Activated CD4-positive, CD25-positive, alpha-beta regulatory T cell (primary cell): ENCODE data around the gene RYR1.
"Not testable (repeated sequence)": the region's sequence is repeated elsewhere in the genome, so short reads cannot be mapped to it uniquely, and the experiment has no call there.

Experiments
- DNase-seq, 4 experiments: peaks; one replicate each; lab custom pipeline; 2025; lab: John Stamatoyannopoulos, UW

Gene RYR1

GRCh38 chr19:38616265-38616664 is 182.8 kb downstream of the RYR1 start:
- no peak for DNase-seq

DNA sequence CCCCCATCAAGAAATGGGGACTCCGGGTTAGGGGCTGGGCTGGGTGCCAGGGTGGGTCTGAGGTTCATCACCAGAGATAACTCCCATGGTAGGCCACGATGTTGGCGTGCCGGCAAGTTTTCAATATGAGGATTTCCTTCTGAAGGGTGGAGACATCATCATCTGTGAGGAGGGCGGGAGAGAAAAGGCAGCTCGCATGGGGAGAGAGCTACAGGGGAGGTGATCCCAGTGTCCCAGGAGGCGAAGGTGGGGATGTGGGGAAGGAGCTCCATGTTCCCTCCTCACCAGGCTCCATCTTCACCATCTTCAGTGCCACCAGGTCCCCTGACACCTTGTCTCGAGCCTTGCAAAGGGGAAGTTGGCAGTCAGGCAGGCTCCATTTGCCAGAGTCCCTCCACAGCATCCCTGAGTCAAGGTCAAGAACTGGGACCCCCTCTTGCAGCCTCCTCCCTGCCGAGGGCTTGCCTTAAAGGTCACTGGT is 183.8 kb downstream of the RYR1 start:
- DNase-seq: no peak

DNA sequence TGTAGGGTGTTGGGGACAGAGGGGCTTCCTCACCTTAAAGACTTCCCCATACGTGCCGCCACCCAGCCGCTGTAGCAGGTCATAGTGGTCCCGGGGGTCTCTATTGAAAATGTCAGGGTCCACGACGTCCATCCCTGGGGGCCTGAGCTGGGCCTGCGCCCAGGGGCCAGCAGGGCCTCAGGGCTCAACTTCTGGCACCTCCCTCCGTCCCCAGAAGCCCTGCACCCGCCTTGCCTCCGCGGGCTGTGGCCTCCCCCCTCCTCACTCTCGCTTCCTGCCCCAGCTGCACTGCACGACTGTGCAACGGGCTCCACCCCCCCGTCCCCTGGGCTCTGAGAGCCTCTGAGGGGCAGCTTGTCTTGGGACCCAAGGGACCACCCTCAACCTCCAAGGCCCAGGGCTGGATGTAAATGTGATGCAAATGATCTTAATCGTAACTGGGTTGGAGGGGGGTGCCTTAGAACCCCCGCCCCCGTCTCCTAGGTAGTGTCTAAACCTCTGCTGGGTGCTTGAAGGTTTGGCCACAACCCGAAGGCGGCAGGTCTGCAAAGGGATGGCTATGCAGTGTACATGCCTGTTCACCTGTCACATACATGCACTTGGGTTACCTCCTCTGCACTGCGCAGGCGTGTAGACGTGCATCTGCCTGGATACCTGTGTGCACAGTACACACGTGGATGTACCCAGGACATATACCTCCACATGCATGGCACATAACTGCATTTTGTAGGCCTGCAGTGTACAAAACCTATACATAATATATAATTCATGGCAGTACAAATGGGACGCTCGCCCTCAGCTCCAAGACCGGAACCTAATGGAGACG is 184.5 kb downstream of the RYR1 start, which contains the start of gene MAP4K1:
Gene MAP4K1, minus strand, starts transcription at position 190 of the 826 bp plus-strand sequence. Its CDS starts 58 bp downstream, at position 132.
- DNase-seq: peak; percentile 33 to 62 (median 47)

DNA sequence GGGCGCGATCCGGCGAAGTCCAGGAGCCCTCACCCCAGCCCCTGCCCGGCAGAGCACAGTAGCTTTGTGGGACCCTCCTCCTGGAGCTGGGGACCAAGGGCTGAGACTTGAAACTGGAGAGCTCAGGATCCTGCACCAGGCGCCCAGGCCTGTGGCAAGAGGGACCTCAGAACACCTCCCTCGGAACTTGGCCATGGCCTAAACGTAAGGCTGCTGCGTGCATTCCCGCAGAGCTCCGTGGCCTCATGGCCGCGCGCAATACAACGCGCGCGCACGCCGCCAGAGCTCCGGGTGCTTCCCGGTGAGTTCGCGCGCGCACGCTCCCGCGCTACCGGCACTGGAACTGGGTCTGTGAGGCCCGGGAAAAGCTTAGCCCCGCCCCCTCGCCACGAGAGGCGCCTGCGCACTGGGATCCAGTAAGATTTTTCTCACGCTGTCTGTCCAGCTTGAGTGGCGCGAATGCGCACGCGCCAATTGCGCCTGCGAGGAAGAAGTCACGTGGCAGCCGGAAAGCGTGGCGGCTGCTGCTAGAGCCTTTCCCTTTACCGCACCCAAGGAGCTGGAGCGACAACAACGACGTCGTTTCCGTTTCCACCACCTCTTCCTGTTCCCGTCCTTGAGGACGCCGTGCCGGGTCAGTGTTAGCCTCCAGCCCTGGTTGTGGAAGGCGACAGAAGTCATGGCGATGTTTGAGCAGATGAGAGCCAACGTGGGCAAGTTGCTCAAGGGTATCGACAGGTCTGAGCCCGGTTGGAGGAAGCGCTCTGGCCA is 185.3 kb downstream of the RYR1 start, which contains the start of gene EIF3K:
Gene EIF3K, plus strand, starts transcription at position 599 of the 771 bp plus-strand sequence. Its CDS starts 81 bp downstream, at position 680.
- peak; percentile 90 to 96 (median 92) for DNase-seq

GRCh38 chr19:38619361-38620174 is 186.1 kb downstream of the RYR1 start:
- DNase-seq: no peak

- DNase-seq: no peak
These were observed 191.3 kb downstream of the RYR1 start for GRCh38 chr19:38624822-38625221.

GRCh38 chr19:38626401-38626800 is 192.9 kb downstream of the RYR1 start:
- DNase-seq: no peak

DNA sequence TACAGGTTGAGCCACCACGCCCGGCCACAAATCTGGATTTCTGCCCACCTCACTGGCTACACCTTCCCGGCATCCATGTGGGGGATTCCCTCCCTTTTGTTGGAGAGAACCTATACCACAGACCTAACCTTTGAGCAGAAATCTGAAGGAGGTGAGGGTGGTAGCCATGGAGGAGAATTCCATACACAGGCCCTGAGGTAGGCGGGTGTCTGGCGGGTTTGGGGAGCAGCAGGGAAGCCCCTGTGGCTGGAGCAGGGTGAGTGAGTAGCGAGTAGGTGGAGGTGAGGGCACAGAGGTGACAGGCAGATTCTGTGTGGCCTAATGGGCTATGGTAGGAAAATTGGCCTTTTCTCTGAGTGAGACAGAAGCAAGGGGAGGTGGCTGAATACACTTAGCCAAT is 196.1 kb downstream of the RYR1 start:
- no peak for DNase-seq

DNA sequence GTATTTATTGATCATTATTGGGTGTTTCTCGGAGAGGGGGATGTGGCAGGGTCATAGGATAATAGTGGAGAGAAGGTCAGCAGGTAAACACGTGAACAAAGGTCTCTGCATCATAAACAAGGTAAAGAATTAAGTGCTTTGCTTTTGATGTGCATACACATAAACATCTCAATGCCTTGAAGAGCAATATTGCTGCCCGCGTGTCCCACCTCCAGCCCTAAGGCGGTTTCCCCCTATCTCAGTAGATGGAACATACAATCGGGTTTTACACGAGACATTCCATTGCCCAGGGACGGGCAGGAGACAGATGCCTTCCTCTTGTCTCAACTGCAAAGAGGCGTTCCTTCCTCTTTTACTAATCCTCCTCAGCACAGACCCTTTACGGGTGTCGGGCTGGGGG is 197.8 kb downstream of the RYR1 start:
- not testable (repeated sequence) for DNase-seq

DNA sequence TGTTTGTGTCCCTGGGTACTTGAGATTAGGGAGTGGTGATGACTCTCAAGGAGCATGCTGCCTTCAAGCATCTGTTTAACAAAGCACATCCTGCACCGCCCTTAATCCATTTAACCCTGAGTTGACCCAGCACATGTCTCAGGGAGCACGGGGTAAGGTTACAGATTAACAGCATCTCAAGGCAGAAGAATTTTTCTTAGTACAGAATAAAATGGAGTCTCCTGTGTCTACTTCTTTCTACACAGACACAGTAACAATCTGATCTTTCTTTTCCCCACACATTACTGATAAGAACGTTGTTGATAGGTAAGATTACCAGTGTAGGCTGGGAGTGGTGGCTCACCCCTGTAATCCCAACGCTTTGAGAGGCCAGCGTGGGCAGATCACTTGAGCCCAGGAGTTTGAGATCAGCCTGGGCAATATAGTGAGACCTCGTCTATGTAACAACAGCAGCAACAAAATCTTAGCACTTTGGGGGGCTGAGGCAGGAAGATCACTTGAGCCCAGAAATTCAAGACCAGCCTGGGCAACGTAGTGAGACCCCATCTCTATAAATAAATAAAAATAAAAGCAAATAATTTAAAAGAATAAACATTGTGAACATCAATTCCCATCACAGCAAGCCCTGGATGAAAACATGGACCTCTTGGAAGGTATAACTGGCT is 198.5 kb downstream of the RYR1 start:
- DNase-seq: not testable (repeated sequence)

DNA sequence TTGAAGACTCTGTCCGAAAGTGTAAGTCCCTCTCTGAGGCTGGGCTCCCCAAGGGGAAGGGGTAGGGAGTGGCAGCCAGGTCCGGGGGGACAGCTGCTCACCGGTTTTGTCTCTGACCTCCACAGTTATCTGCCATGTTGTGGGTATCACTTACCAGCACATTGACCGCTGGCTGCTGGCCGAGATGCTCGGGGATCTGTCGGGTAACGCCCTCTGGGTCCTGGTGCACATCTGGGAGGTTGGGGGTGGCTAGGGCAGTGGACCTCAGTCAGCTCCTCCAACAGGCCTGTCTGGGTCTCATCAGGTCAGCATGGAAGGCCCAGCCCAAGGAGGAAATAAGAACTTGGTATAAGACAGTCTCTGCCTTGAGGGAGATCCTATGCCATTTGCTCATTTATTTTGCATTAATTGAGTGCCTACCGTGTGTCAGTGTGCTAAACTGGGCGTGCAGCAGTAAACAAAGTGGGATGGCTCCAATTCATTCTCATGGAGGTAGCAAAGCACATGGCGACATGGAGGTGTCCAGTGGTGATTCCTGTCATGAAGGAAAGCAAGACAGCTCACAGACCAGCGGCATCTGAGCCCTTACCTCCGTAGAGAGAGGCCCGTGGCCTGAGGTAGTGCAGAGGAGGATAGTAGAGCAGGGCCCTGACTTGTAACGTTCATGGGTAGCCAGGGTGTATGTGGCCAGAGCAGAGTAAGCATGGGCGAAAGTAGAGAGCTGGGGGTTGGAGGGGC is 199.2 kb downstream of the RYR1 start:
- no peak for DNase-seq

- DNase-seq: peak; percentile 44 to 72 (median 58)
These were observed 201.4 kb downstream of the RYR1 start for GRCh38 chr19:38634757-38635482.

DNA sequence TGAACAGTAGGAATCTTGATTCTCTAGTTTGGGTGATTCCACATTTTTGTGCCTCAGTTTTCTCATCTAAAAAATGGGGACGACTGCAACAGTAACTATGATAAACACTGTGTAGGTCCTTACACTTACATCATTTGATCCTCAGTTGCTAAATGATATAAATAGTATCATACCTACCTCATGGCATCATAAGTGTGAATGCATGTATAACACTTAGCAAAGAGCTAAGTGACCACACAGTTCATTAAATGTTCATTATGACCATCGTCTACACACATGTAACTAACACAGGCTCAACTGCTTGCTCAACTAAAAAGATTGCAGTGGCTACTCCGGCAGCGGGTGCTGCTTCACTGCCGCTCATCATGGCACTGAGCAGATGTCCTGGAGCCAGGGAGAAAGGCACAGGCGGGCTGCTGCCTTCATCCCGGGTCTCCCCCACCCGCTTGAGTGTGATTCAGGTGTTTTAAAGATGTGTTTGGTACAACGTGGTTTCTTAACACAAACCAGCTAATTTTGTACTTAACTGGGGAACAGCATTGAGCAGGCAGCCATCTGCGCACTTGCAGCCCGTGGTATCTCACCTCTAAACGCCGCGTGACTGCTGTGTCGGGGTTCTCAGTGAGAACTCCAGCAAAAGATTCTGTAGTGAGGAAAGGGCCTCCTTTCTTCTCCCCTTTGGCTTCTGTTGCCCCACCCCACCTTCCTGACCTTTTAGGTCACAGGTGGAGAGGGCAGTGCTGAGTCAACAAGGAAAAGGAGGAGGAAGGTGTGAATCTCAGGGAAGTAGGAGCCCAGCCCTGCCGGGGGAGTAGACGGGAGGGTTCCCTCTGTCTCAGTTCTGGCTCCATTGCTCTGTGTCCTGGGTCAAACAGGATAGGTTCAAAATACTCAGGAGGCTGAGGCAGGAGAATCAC is 202.2 kb downstream of the RYR1 start:
- DNase-seq: no peak
